H1 (cell line): ENCODE data around the gene LCOR.

ENCODE experiments used
- EP300 ChIP-seq, 2 experiments: IDR thresholded peaks; 1 replicate in 1 of 2; 2 replicates in 1 of 2; pipeline ENCODE4 v1.6.1; 2011 to 2012; ENCODE audit warnings: low read depth in 2 of 2, low read length in 2 of 2, mild to moderate bottlenecking in 2 of 2, borderline replicate concordance in 1 of 2, inconsistent platforms in 1 of 2, moderate library complexity in 1 of 2
- EZH2 ChIP-seq: fragments of 200-600 bp; sonication (generic); IDR thresholded peaks from 2 replicates; pipeline ENCODE4 v1.7.1; 2012; ENCODE audit warnings: low read depth, mild to moderate bottlenecking, moderate library complexity, low read length, inconsistent platforms; ENCODE audit not compliant: severe bottlenecking
- JUN ChIP-seq: IDR thresholded peaks from 2 replicates; pipeline ENCODE4 v1.6.1; 2011; ENCODE audit warnings: low read depth, mild to moderate bottlenecking, improper control_type of control experiment, low read length
- SP2 ChIP-seq: IDR thresholded peaks from 2 replicates; pipeline ENCODE4 v1.6.1; 2012; ENCODE audit warnings: mild to moderate bottlenecking, low read length, inconsistent platforms
- ZNF274 ChIP-seq: IDR thresholded peaks from 2 replicates; pipeline ENCODE4 v1.7.0; 2012; ENCODE audit warnings: low read length, borderline replicate concordance; ENCODE audit errors: extremely low read depth
- TF ChIP-seq, protein P1 (sequence below), 3 experiments: IDR thresholded peaks; 1 replicate in 2 of 3; 2 replicates in 1 of 3; pipeline versions ENCODE4 v1.5.1 to v1.6.1; 2011; ENCODE audit warnings: low read length in 3 of 3, mild to moderate bottlenecking in 3 of 3, inconsistent platforms in 2 of 3, low read depth in 1 of 3, moderate library complexity in 1 of 3; ENCODE audit not compliant: insufficient read depth in 1 of 3; ENCODE audit errors: control extremely low read depth in 1 of 3
- TF ChIP-seq, protein P2 (sequence below): IDR thresholded peaks from 2 replicates; pipeline ENCODE4 v1.6.1; 2011; ENCODE audit warnings: low read length, improper control_type of control experiment

DNA sequence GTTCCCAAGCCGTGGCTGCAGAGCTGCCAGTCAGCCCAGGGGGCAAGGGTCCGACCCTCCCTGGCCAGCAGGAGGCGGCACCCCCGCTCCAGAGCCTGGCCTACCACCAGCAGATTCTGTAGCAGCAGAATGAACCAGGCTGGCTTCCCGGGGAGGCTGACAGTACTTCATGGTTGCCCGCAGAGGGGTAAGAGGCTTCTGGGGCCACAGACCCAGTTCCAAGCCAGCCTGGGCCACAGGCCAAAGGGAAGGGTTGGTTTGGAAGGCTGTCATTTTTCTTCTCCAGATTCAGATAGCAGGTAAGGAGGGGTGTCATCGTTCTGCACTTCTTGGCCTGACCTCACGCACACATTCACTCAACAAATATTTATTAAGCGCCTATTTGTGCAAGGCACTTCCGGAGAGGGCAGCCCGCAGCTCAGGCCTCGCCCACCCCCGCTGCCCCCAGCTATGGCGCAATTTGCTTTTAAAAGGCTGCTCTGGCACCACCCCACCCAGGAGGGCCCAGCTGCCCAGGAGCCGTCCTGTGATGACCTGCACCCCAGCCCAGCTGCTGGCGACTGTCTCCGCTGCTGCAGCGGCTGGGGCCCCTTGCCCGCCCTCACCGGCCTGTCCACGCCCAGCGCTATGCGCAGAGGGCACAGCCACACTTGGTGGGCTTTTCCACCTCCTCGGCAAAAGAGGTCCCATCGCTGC lies 168.5 kb downstream of the LCOR start:
- no peak for TF ChIP-seq EP300 (IDR thresholded peaks at IDR 0.05; ENCODE audit: borderline replicate concordance in 1 of 2, low read depth in 2 of 2, low read length in 2 of 2)
- TF ChIP-seq, protein P1, sequence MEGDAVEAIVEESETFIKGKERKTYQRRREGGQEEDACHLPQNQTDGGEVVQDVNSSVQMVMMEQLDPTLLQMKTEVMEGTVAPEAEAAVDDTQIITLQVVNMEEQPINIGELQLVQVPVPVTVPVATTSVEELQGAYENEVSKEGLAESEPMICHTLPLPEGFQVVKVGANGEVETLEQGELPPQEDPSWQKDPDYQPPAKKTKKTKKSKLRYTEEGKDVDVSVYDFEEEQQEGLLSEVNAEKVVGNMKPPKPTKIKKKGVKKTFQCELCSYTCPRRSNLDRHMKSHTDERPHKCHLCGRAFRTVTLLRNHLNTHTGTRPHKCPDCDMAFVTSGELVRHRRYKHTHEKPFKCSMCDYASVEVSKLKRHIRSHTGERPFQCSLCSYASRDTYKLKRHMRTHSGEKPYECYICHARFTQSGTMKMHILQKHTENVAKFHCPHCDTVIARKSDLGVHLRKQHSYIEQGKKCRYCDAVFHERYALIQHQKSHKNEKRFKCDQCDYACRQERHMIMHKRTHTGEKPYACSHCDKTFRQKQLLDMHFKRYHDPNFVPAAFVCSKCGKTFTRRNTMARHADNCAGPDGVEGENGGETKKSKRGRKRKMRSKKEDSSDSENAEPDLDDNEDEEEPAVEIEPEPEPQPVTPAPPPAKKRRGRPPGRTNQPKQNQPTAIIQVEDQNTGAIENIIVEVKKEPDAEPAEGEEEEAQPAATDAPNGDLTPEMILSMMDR (IDR thresholded peaks at IDR 0.05; ENCODE audit: control extremely low read depth in 1 of 3, insufficient read depth in 1 of 3, low read depth in 1 of 3, low read length in 3 of 3): peak; percentile 57 to 65 (median 62)
- no peak for TF ChIP-seq EZH2
- TF ChIP-seq, protein P2, sequence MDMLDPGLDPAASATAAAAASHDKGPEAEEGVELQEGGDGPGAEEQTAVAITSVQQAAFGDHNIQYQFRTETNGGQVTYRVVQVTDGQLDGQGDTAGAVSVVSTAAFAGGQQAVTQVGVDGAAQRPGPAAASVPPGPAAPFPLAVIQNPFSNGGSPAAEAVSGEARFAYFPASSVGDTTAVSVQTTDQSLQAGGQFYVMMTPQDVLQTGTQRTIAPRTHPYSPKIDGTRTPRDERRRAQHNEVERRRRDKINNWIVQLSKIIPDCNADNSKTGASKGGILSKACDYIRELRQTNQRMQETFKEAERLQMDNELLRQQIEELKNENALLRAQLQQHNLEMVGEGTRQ: no peak
- no peak for TF ChIP-seq ZNF274
- no peak for TF ChIP-seq JUN
- TF ChIP-seq SP2: no peak
